ENCODE results near the gene KRT6A.

Gene KRT6A

DNA sequence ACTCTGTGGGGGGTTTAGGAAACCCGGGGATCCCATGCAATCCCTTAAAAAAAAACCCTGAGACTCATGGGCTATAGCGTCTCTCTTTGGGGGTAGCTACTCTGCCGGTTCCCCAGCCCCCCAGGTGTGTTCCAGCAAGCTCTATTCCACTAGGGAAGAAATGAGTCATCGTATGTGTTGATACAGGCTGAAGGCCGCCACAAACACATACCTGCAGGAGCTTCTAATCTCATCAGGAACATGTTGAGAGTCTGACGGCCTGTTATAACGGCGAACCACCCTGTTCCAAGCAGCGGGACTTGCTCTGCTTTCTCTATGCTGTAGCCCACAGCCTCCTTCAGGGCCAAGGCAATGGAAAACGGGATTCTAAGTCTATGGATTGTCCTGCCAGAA lies 28.1 kb upstream of the KRT6A start:
- TF ChIP-seq EZH2phosphoT487 (IDR thresholded peaks at IDR 0.05; ENCODE audit: borderline replicate concordance) = no peak
- TF ChIP-seq, protein P1, sequence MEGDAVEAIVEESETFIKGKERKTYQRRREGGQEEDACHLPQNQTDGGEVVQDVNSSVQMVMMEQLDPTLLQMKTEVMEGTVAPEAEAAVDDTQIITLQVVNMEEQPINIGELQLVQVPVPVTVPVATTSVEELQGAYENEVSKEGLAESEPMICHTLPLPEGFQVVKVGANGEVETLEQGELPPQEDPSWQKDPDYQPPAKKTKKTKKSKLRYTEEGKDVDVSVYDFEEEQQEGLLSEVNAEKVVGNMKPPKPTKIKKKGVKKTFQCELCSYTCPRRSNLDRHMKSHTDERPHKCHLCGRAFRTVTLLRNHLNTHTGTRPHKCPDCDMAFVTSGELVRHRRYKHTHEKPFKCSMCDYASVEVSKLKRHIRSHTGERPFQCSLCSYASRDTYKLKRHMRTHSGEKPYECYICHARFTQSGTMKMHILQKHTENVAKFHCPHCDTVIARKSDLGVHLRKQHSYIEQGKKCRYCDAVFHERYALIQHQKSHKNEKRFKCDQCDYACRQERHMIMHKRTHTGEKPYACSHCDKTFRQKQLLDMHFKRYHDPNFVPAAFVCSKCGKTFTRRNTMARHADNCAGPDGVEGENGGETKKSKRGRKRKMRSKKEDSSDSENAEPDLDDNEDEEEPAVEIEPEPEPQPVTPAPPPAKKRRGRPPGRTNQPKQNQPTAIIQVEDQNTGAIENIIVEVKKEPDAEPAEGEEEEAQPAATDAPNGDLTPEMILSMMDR (conservative IDR thresholded peaks at IDR 0.05; ENCODE audit: low read length) = no peak
- H3K4me1 ChIP-seq (ENCODE audit: insufficient read depth, low read length, poor library complexity, severe bottlenecking) = no peaks in the 10 kb centered on the region
- no peaks in the 10 kb centered on the region for H3K79me2 ChIP-seq (ENCODE audit: insufficient read depth, low read length)
- H2AFZ ChIP-seq (ENCODE audit: low read length) = no peak overlapping the region
- no peaks in the 10 kb centered on the region for H3K9me2 ChIP-seq (replicated peaks; ENCODE audit: low read depth, low read length)
- H3K36me3 ChIP-seq (ENCODE audit: insufficient read depth, low read length) = no peaks in the 10 kb centered on the region
- no peak overlapping the region for H3K9ac ChIP-seq (ENCODE audit: low read depth, low read length, poor library complexity, severe bottlenecking)
- no peaks in the 10 kb centered on the region for H3F3A ChIP-seq (ENCODE audit: low read depth)
- no peak overlapping the region for H3K4me3 ChIP-seq (ENCODE audit: low read length, poor library complexity, severe bottlenecking)
- H3K9me3 ChIP-seq (ENCODE audit: insufficient read depth, low read depth, low read length) = no peaks in the 10 kb centered on the region
- H3K4me2 ChIP-seq (ENCODE audit: low read depth, low read length, poor library complexity, severe bottlenecking) = no peak overlapping the region
- no peaks in the 10 kb centered on the region for H3K27me3 ChIP-seq (ENCODE audit: insufficient read depth, low read length, poor library complexity, severe bottlenecking)
- no peaks in the 10 kb centered on the region for H4K20me1 ChIP-seq (ENCODE audit: insufficient read depth, low read length, poor library complexity, severe bottlenecking)

- H3K4me2 ChIP-seq (ENCODE audit: low read depth, low read length, poor library complexity, severe bottlenecking) = no peak within 1 kb of the TSS
- no peaks in the 10 kb centered on the region for H3K9me2 ChIP-seq (replicated peaks; ENCODE audit: low read depth, low read length)
- no peak within 1 kb of the TSS for H3K4me3 ChIP-seq (ENCODE audit: low read length, poor library complexity, severe bottlenecking)
- no peaks in the 10 kb centered on the region for H3K4me1 ChIP-seq (ENCODE audit: insufficient read depth, low read length, poor library complexity, severe bottlenecking)
- no peaks in the 10 kb centered on the region for H3K36me3 ChIP-seq (ENCODE audit: insufficient read depth, low read length)
- TF ChIP-seq EZH2phosphoT487 (IDR thresholded peaks at IDR 0.05; ENCODE audit: borderline replicate concordance) = no peak
- TF ChIP-seq, protein P1 (conservative IDR thresholded peaks at IDR 0.05; ENCODE audit: low read length) = no peak
- no peak within 1 kb of the TSS for H3K9ac ChIP-seq (ENCODE audit: low read depth, low read length, poor library complexity, severe bottlenecking)
- H3F3A ChIP-seq (ENCODE audit: low read depth) = no peaks in the 10 kb centered on the region
- no peaks in the 10 kb centered on the region for H3K9me3 ChIP-seq (ENCODE audit: insufficient read depth, low read depth, low read length)
- no peak within 1 kb of the TSS for H2AFZ ChIP-seq (ENCODE audit: low read length)
- no peaks in the 10 kb centered on the region for H3K79me2 ChIP-seq (ENCODE audit: insufficient read depth, low read length)
- H4K20me1 ChIP-seq (ENCODE audit: insufficient read depth, low read length, poor library complexity, severe bottlenecking) = no peaks in the 10 kb centered on the region
- no peaks in the 10 kb centered on the region for H3K27me3 ChIP-seq (ENCODE audit: insufficient read depth, low read length, poor library complexity, severe bottlenecking)
Observed at GRCh38 chr12:52519826-52520662, 27.0 kb upstream of the KRT6A start, which contains the start of gene KRT5. TSS of gene KRT5 (minus strand) at chr12:52520394. CDS start at chr12:52520296, 98 bp downstream.

DNA sequence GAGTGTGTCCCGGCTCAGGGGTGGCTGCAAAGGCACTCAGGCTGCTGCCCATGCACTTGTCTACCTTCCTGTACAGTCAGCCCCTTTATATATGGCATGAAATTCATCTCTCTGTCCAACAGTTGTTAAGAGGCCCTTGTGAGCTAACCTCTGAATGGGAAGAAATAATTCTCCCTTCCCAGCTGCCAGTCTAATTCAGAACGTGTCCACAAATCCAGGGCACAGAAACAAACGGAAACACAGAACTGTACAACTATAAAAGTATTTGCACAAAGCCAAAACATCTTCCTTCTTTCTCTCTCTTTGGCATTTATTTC lies 26.3 kb upstream of the KRT6A start:
- Histone ChIP-seq H3K36me3 (ENCODE audit: insufficient read depth, low read length) (no peaks in the 10 kb centered on the region), H3K9me2 (replicated peaks; ENCODE audit: low read depth, low read length) (no peaks in the 10 kb centered on the region), H3K4me1 (ENCODE audit: insufficient read depth, low read length, poor library complexity, severe bottlenecking) (no peaks in the 10 kb centered on the region), H3K27me3 (ENCODE audit: insufficient read depth, low read length, poor library complexity, severe bottlenecking) (no peaks in the 10 kb centered on the region), H3K9me3 (ENCODE audit: insufficient read depth, low read depth, low read length) (no peaks in the 10 kb centered on the region), H3K79me2 (ENCODE audit: insufficient read depth, low read length) (no peaks in the 10 kb centered on the region), H3F3A (ENCODE audit: low read depth) (no peaks in the 10 kb centered on the region), H3K4me2 (ENCODE audit: low read depth, low read length, poor library complexity, severe bottlenecking) (no peak overlapping the region), H3K4me3 (ENCODE audit: low read length, poor library complexity, severe bottlenecking) (no peak overlapping the region), H2AFZ (ENCODE audit: low read length) (no peak overlapping the region), H4K20me1 (ENCODE audit: insufficient read depth, low read length, poor library complexity, severe bottlenecking) (no peaks in the 10 kb centered on the region), H3K9ac (ENCODE audit: low read depth, low read length, poor library complexity, severe bottlenecking) (no peak overlapping the region)
- no peak for TF ChIP-seq EZH2phosphoT487 (IDR thresholded peaks at IDR 0.05; ENCODE audit: borderline replicate concordance)
- TF ChIP-seq, protein P1 (conservative IDR thresholded peaks at IDR 0.05; ENCODE audit: low read length) = no peak
